HG03159 (cell line): ENCODE results near the gene FBXO4.

ENCODE experiments used
- ATAC-seq: cut with Tn5 transposase; IDR thresholded peaks from one replicate; pipeline ENCODE4 v1.9.1; 2021; ENCODE audit warnings: mild to moderate bottlenecking, moderate library complexity; ENCODE audit not compliant: unreplicated experiment

The FBXO4 gene

DNA sequence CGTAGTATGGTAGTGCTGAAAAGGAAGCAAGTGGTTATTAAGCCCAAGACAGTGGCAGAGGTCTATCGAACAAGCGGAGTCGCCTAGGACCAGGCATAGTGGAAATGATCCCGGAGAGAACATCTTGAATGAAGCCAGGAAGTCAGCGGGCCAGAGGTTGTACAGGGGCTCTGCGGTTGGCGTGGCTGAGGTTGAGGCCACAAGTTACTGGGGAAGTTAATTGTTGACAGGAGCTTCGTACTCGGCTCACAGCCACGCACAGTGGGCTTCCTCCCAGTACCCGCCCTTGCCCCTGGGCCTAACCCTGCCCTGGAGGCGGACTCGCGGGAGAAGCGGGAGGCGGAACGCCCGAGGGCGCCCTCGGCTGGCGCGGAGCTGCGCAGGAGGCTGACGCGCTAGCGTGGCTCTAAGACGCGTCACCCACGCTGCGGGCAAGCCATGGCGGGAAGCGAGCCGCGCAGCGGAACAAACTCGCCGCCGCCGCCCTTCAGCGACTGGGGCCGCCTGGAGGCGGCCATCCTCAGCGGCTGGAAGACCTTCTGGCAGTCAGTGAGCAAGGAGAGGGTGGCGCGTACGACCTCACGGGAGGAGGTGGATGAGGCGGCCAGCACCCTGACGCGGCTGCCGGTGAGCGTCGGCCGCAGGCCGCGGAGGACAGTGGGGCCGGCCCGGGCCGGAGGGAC is at the start of gene FBXO4:
FBXO4 (plus strand) TSS at position 410 of the 683 bp plus-strand sequence; CDS start at position 439, 29 bp downstream.
- ATAC-seq = peak; percentile 85

- ATAC-seq = no peak
These were observed 48.4 kb upstream of the FBXO4 start for GRCh38 chr5:41876678-41877077.

DNA sequence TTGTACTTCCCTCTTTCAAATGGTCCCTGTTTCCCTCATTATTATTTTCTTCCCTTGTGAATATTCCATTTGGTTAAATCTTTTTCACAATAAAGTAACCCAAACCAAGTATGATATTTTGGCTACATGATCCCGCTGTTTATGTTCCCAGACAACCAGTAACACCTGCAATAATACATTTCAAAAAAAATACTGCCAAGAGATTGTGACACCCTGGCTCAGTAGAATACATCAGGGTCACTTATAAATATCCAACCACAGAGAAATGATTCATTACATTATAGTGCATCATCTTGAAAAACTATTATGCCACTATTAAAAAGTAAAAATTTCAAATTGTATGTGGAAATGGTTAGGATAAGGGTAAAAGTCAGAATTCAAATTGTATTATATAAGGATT is 47.7 kb upstream of the FBXO4 start:
- no peak for ATAC-seq

DNA sequence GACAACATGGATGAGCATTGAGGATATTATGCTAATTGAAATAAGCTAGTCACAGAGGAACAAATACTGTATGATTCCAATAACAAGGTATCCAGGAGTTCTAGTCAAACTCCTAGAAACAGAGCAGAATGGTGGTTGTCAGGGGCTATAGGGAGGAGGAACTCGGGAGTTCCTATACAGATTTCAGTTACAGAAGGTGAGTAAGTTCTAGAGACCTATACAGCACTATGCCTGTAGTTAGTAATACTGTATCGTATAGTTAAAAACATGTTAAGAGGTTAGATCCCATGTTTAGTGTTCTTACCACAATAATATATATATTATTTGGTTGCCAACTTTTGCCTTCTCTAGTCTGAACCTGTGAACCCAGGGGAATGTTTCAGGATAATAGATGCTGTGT is 46.9 kb upstream of the FBXO4 start:
- ATAC-seq = peak; percentile 49

DNA sequence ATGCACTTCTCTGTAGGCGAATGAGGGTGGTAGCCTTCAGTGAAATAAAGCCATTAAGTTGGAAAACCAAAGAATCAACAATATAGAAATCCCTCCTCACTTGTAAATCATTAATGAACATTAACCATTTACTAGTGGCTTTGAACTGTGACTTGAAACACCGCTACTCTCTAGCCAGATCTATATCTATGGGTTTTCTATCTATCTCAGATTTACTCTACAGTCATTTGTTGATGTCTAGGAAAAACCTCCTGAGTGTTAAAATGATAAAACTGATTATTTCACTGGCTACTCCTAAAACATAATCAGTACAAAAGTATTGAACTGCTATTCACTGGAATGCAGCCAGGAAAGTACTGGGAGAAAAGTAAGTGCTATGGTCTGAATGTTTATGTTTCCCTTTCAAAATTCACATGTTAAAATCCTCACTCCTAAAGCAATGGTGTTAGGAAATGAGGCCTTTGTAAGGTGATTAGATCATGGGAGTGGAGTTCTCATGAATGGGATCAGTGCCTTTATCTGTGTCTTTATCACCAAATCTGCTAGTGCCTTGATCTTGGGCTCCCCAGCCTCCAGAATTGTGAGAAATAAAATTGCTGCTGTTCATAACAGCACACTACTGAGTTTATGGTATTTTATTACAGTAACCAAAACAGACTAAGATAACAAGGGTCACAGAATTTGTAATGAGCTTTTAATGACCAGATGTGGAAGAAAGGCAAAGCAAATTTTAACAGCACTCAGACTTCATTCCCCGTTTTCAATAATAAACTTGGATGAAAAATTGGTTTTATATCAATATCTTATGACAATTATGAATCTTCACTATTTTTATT is 46.2 kb upstream of the FBXO4 start:
- peak; percentile 85 for ATAC-seq

DNA sequence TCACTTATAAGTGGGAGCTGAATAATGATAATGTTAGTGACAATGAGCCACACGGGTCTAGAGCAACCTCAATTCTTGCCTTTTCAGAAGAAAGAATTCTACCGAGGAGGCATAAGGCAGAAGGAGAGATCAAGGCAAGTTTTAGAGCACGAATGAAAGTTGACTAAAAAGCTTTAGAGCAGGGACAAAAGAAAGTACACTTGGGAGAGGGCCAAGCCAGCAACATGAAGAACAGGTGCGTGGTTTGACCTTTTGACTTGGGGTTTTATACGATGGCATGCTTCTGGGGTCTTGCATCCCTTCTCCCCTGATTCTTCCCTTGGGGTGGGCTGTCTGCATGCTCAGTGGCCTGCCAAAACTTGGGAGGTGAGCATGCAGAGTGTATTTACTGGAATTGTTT is 42.3 kb upstream of the FBXO4 start:
- no peak for ATAC-seq

DNA sequence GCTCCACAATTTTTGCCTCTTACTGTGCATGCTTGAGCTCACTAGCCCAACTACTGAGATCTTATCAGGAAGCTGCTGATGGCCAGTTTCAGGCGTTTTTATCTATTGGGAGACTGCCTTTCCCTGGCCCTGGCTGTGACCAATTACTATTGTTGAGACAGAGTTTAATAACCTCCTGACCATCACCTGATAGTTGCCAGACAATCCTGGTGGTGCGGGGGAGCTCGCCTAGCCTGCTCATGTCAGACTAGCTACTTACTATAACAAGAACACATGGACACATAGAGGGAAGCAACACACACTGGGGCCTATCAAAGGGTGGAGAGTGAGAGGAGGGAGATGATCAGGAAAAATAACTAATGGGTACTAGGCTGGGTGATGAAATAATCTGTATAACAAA is 41.8 kb upstream of the FBXO4 start:
- ATAC-seq = no peak

- ATAC-seq = no peak
These were observed 41.1 kb upstream of the FBXO4 start for GRCh38 chr5:41883936-41884335.

- ATAC-seq = no peak
These were observed 39.8 kb upstream of the FBXO4 start for GRCh38 chr5:41885286-41885685.

DNA sequence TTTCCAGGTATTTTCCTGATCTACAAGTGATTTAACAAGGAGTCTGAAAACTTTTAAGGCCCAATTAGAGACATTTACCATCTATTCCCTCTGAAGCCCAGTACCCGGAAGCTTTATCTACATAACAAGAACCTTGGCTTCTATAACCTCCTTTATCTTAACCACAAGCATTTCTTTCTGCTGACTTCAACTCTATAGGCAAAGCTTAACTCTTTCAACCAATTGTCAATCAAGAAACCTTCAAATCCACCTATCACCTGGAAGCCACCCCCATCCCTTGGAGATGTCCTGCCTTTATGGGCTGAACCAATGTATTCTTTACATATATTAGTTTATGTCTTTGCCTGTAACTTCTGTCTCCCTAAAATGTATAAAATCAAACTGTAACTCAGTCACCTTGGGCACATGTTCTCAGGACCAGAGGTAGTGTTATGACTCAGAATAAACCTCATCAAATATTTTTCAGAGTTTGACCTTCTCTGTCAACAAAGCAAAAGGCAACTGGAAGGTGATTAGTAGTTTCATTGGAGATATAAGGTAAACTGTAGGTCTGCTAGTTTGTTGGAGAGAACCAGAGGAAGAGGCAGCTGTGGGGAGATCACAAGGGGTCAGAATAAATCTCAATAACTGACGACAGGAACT is 33.9 kb upstream of the FBXO4 start:
- ATAC-seq = peak; percentile 62

- ATAC-seq = no peak
These were observed 33.0 kb upstream of the FBXO4 start for GRCh38 chr5:41892031-41892430.

DNA sequence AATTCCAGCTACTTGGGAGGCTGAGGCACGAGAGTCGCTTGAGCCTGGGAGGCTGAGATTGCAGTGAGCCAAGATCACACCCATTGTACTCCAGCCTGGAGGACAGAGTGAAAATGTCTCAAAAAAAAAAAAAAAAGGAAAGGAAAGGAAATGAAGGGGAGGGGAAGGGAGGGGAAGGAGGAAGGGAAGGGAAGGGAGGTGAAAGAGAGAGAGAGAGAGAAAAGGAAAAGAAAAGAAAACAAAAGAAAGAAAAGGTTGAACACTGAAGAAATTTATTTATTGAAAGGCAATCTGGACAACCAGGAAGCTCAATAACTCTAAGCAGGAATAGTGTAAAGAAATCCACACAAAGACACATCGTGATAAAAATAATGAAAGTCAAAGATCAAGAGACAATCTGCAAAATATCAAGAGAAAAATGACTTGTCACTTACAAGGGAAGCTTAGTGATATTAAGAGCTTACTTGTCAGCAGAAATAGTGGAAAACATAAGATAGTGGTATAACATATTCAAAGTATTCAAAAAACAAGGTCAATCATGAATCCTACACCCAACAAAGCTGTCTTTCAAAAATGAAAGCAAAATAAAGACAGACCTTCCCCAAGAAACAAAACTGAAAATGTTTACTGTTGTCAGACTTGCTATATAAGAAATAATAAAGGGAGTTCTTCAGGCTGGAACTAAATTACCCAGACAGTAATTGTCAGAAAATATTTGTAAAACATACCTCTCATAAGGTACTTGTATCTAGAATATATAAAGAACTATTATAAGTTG is 31.8 kb upstream of the FBXO4 start:
- peak; percentile 62 for ATAC-seq

DNA sequence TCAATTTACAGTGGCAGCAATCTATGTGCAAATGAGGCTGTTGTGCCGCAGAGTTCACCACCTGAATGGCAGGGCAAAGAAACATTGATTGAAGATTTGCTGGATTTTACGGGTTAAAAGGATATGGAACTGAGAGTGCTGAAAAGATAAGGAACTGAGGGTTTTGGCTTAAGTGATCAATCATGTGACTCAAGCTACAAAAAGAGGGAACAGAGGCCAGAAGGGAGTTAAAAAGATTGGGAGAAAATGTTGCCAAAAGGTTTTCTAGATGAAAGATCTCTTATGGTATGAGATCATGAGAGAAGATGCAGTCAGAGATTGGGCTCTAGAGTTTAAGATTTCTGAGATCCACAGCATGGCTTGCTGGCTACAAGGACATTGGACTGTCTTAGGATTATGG is 28.9 kb upstream of the FBXO4 start:
- ATAC-seq = no peak

GRCh38 chr5:41903382-41903891 is 21.6 kb upstream of the FBXO4 start:
- no peak for ATAC-seq

DNA sequence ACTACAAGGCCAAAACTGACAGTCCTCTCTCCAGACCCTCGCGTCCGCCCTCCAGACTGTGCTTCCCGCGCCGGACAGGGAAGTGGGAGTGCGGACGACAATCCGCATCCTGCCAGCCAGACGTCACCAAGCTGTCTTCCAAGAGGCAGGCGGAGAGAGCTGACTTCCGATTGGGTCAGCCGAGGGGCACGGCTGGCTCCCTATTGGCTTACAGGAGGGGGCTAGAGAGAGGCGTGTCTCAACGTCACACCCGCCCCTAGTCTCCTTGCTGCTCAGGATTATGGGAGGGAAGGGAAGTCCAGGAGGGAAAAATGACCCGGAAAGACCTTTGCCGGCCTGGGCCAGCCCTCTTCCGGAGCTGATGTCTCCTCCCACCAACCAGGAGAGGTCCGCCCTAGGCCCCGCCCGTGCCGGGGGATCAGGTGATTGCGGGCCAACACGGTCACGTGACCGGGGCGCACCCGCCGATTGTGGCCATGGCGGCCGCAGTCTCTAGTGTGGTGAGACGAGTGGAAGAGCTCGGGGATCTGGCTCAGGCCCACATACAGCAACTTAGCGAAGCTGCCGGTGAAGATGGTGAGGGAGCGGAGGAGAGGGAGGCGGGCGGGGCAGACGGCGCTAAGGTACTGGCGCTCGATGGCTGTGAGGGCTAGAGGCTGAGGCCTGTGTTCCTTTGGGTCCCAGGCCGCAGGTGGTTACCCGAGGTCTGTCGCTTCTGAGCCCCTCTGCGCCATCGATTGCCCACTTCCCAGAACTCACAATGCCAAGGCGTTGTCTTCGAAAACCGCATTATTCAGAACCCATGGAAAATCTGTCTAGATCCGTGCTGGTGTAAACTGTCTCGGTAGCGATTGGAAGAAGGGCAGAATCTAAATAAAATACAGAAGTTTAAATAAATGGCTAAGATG is 20.9 kb upstream of the FBXO4 start, which contains the start of gene RIMOC1:
RIMOC1 (plus strand) TSS at position 453 of the 908 bp plus-strand sequence; CDS start at position 477, 24 bp downstream.
- ATAC-seq = peak; percentile 99

GRCh38 chr5:41906151-41906550 is 18.9 kb upstream of the FBXO4 start:
- ATAC-seq = no peak

DNA sequence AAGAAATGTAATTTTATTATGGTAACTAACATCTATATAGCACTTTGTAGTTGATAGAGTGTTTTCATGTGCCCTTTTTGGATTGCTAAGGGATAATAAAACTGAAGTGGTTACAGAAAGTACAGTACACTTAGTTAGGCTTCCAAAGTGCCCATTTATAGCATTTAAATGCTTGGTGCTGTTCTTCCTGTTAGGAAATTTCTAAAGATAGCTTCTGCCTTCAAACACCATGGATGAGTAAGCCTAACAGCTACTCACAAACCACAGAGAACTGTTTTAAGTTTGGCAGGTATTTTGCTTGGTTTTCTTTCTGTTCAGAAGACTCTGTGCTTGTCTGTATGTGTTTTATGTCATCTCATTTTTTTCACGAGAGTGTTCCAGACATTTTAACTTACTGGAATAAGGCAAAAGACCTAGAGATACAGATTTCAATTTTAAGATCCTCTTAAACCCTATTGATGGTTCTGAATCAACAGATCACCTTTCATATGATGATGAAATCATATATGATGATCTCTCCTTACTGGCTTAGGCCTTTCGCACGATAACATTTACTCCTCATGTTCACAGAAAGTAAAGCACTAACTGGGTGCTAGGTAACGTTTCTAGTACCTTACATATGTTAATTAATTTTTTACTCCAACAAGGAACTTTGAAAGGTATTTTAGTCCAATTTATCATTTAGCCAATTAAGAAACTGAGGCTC is 16.6 kb upstream of the FBXO4 start:
- ATAC-seq = no peak

DNA sequence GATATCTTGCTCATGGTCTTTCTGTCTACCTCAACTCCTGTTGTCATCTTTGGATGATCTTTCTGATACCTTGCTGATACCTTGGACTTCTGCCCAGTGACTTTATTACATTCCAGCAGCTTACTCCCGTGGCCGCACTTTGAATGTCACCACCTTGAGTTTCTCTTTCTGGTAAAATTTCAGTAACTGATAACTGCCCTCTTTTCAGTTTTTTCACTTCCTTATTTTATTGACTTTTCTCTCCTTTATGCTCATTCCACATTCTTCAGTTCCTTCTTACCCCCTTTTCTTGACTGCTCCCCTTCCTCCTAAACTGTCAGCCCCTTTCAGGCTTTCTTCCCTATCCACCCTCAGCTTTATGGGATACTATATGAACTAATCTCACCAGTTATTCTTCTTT is 7.0 kb upstream of the FBXO4 start:
- peak; percentile 67 for ATAC-seq

- ATAC-seq = no peak
These were observed 3.9 kb upstream of the FBXO4 start for GRCh38 chr5:41921166-41921565.
